ENCODE measurements around the gene PRKN.

DNA sequence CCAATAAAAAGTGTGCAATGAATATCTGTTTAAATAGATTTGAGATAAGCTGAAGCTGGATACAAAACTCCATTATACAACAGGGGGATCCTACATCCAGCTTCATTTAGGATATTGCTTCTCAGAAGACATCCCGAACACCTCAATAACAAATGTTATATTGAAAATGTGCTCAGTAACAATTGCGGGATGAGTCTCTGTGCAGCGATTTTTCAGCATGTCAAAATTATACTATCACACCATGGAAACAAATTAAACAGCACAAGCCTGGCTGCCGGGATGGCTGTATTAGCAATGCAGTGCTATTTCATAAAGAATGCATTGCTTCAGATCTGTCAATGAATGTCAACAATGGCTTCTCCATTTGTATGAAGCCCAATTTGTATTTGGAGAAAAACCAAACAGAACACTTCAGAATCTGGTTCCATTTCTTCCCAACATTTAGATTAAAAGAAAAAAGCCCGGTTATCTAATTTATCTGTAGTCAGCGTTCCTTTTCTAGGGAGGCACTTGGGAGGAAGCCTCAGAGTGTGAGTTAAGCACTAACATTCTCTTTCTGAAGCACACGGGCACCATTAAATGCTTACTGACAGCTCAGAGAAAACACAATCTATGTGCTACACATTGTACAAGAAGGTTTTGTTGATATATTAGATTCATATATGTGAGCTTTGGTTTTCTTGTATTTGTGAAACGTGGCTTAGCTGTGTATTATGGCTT lies 1142.8 kb downstream of the PRKN start:
- TF ChIP-seq, protein P1, sequence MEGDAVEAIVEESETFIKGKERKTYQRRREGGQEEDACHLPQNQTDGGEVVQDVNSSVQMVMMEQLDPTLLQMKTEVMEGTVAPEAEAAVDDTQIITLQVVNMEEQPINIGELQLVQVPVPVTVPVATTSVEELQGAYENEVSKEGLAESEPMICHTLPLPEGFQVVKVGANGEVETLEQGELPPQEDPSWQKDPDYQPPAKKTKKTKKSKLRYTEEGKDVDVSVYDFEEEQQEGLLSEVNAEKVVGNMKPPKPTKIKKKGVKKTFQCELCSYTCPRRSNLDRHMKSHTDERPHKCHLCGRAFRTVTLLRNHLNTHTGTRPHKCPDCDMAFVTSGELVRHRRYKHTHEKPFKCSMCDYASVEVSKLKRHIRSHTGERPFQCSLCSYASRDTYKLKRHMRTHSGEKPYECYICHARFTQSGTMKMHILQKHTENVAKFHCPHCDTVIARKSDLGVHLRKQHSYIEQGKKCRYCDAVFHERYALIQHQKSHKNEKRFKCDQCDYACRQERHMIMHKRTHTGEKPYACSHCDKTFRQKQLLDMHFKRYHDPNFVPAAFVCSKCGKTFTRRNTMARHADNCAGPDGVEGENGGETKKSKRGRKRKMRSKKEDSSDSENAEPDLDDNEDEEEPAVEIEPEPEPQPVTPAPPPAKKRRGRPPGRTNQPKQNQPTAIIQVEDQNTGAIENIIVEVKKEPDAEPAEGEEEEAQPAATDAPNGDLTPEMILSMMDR (IDR thresholded peaks at IDR 0.05), result no peak
- no peak for TF ChIP-seq EP300 (IDR thresholded peaks at IDR 0.05)
